Urinary bladder (tissue), 4 donors: ENCODE measurements around the gene ENTHD1. TPM values are rescaled to one million over a fixed set of nuclear protein-coding genes. Genes with fewer than 3 reads are reported as not detected.

Experiments
- DNase-seq: peaks from one replicate; pipeline ENCODE4 v3.0.0-alpha.2; 2015; ENCODE audit errors: extremely low spot score
- H3K27ac ChIP-seq: one replicate; pipeline ENCODE4 v1.5.1; 2013; ENCODE audit warnings: low read depth, mild to moderate bottlenecking, moderate library complexity
- H3K36me3 ChIP-seq: one replicate; pipeline ENCODE4 v1.6.1; 2013; ENCODE audit warnings: mild to moderate bottlenecking, moderate library complexity; ENCODE audit not compliant: insufficient read depth
- H3K4me1 ChIP-seq: one replicate; pipeline ENCODE4 v1.6.1; 2013; ENCODE audit warnings: mild to moderate bottlenecking, moderate library complexity; ENCODE audit not compliant: insufficient read depth
- H3K4me3 ChIP-seq: one replicate; pipeline ENCODE4 v1.5.1; 2013; ENCODE audit warnings: low read depth, low read length
- WGBS: extraction: QIAGEN DNeasy Blood & Tissue Kit; methylation state at CpG from one replicate; pipeline ENCODE4 v1.1.7; 2013; 5-methylcytosine and 5-hydroxymethylcytosine counted together
- polyA plus RNA-seq: library from polyadenylated mRNA; stranded (reverse); fragments of 200-250 nt; gene quantifications from one replicate; pipeline ENCODE4 v1.2.3, GENCODE V29; 2013
- total RNA-seq: library from RNA; depleted of rRNA; stranded (reverse); fragments of >200 nt; gene quantifications from one replicate; pipeline ENCODE4 v1.2.3, GENCODE V29; 2014
- donor health status: healthy with polysubstance abuse.
- donor health status: healthy.

ENTHD1 gene
- total and polyA plus RNA-seq, 2 donors, result not detected

DNA sequence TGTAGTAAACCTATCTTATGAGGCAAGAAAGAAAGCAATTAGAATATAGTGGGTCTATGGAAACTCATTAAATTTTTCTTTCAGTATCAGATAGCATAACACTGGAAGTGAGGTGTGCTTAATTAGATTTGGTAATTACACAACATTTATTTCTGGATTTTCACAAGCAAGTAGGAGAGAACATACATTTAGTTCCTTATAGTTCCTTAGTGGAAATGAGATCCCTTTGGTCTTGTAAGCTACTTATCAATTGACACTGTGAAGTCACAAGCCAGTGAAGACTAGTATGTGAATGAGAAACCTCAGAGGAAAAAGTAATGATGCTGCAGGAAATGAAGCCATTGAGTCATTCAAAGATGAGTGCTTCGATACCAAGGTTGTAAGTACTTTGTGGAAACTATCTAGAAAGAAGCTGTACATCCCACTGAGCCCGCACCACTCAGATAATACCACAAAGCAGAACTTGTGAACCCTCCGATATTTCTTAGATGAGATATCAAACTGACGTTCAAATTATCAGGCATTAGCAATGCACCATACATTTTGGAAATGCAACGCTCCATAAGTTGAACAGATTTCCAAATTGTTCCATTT is 53.5 kb downstream of the ENTHD1 start:
- 91% methylated on average over 5 of the region's 5 CpGs for WGBS
- Histone ChIP-seq H3K36me3 (no peaks in the 10 kb centered on the region), H3K27ac (no peak overlapping the region), H3K4me3 (no peak overlapping the region), H3K4me1 (no peaks in the 10 kb centered on the region)
- DNase-seq, result no peak

DNA sequence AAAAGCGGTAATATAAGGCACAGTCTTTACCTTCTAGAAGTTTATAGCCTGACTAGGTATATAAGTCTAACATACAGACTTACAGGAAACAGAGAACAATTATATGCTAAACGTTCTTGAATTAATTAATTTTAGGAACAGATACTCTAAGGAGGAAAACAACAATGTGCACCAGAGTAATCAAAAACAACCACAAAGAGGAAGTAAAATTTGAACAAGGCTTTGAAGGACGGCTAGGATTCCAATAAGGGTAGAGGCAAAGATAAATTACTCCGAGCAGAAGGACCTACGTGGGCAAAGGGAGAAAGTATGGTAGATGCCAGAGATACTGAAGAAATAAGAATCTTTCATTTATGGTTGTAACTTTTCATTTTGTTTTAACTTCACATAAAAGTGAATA is 54.4 kb downstream of the ENTHD1 start:
- DNase-seq, result no peak
- H3K27ac ChIP-seq, result no peak overlapping the region
- WGBS, result 68% methylated on average over 5 of the region's 5 CpGs

DNA sequence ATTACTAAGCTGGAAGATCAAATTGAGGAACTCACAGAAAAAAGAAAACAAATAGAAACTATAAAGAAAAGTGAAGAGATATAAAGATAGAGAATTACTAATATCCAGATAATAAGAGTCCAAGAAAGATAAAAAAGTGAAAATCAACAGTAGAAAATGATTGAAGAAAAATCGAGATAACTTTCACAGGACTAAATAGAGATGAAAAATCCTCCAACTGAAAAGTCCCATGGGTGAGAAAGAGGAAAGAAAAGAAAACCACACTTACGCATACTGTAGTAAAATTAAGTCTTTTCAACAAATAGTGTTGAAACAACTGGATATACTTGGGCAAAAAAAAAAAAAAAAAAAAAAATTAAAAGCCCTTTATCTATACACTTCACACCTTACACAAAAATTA is 60.0 kb downstream of the ENTHD1 start:
- Histone ChIP-seq H3K4me3 (no peak overlapping the region), H3K4me1 (no peaks in the 10 kb centered on the region), H3K27ac (no peak overlapping the region), H3K36me3 (no peaks in the 10 kb centered on the region)
- no peak for DNase-seq
- WGBS, result 85% methylated on average over 2 of the region's 2 CpGs

More for the DNA sequence above, 54.4 kb downstream of the ENTHD1 start:
- Histone ChIP-seq H3K4me3 (no peak overlapping the region), H3K4me1 (no peaks in the 10 kb centered on the region), H3K36me3 (no peaks in the 10 kb centered on the region)

DNA sequence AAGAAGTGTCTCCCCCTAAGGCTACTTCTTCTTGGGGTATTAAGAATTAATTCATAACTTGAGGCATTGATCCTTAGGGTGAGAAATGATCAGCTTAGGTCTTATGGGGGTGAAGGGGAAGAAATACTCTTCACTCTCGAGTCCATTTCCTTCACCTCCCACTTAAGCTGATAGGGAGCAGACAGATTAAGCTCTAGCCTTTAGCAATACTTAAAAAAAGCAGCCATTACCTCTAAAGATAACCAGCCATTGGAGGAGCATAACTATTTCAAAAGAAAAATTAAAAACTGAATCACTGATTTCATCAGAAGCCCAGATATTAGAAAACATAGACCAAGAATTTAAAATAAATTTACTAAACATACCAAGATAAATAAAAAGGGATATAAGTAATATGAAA is 60.5 kb downstream of the ENTHD1 start:
- DNase-seq, result no peak
- Histone ChIP-seq H3K27ac (no peak overlapping the region), H3K36me3 (no peaks in the 10 kb centered on the region), H3K4me3 (no peak overlapping the region), H3K4me1 (no peaks in the 10 kb centered on the region)
- WGBS, result 0% methylated on average over 1 of the region's 1 CpG

DNA sequence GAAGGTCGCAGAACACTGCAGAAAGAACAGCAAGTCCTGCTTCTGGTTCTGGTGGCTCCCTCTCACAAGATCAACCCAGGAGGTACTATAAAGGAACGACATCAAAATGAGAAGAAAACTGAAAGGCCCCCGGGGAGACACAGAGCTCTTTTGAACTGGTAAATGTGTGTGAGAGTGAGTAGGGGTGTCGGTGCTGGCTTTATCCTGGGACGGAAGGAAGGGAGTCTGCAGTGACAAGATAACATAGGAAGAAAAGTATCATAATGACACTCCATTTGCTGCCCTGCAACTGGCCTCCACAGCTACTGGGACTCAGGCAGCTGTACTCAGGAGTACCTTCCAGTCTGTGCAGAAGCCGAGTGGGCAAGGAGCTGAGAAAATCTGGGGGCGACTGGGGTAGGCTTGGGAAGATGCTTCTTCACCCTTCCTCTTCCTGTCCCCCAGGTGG is 60.9 kb downstream of the ENTHD1 start:
- Histone ChIP-seq H3K36me3 (no peaks in the 10 kb centered on the region), H3K4me1 (no peaks in the 10 kb centered on the region), H3K27ac (no peak overlapping the region), H3K4me3 (no peak overlapping the region)
- no peak for DNase-seq
- 48% methylated on average over 7 of the region's 7 CpGs for WGBS

DNA sequence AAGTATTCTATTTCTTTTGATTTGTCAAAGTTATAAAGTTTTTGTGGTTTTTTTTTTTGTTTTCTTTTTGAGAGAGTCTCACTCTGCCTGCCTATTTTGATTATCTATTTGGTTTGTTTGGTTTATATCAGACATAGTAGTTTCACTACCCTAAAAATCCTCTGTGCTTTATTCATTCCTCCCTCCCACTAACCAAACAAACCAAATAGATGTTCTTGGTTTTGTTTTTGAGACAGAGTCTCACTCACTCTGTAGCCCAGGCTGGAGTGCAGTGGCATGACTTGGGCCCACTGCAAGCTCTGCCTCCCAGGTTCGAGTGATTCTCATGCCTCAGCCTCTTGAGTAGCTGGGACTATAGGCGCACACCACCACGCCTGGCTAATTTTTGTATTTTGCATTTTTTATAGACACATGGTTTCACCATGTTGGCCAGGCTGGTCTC is 67.9 kb downstream of the ENTHD1 start:
- DNase-seq, result no peak
- Histone ChIP-seq H3K36me3 (no peaks in the 10 kb centered on the region), H3K4me3 (no peak overlapping the region), H3K27ac (no peak overlapping the region), H3K4me1 (no peaks in the 10 kb centered on the region)
- 88% methylated on average over 3 of the region's 3 CpGs for WGBS

DNA sequence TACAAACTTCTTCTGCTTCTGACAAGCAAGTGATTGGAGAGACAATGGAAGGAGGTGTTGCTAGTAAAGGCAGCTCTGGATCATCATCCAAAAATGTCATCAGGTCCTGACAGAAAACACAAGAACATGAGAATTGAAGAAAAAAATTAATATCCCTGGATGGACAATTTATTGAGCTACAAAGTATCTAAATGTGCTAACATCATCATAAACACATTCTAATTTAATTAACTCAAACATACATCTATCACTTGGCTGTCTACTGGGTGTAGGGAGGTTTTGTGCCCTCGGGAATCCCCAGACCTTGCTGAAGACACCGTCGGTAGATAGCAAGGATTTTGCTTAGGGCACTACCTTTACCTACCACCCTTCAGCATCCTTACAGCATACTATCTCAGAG is 72.6 kb downstream of the ENTHD1 start:
- no peak overlapping the region for H3K27ac ChIP-seq
- no peak for DNase-seq
- H3K4me3 ChIP-seq, result no peak overlapping the region

DNA sequence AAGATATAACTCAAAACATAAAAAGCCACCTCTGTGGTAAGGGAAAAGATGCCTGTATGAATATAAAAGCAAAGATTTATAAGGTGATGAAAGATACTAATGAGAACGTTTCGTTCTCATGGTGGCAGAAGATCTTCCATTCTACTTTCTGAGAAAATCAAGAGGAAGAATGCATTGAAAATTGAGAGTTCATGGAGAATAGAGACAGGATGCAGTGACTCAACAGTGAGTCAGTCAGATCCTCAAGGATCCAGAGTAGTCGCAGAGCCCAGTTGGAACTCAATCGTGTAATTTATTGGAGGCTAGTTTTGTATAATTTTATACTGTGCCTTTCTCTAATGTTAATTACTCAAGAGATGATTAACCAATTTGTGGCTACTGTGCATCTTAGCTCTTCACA is 73.3 kb downstream of the ENTHD1 start:
- no peak overlapping the region for H3K4me3 ChIP-seq
- H3K27ac ChIP-seq, result no peak overlapping the region
- H3K4me1 ChIP-seq, result no peaks in the 10 kb centered on the region
- H3K36me3 ChIP-seq, result no peaks in the 10 kb centered on the region
- WGBS, result 54% methylated on average over 4 of the region's 4 CpGs
- no peak for DNase-seq

More for the DNA sequence above, 72.6 kb downstream of the ENTHD1 start:
- 76% methylated on average over 3 of the region's 3 CpGs for WGBS
- no peaks in the 10 kb centered on the region for H3K4me1 ChIP-seq
- H3K36me3 ChIP-seq, result no peaks in the 10 kb centered on the region

DNA sequence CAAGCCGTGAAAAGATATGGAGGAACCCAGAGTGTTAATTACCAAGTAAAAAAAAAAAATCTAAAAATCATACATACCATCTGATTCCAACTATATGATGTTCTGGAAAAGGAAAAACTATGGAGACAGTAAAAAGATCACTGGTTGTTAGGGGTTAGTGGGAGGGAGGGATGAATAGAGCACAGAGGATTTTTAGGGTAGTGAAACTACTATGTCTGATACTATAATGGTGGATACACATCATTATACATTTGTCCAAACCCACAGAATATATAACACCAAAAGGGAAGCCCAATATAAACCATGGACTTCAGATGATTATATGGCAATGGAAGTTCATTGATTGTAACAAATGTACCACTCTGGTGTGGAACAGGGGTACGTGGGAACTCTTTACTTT is 74.1 kb downstream of the ENTHD1 start:
- DNase-seq, result no peak
- no peak overlapping the region for H3K27ac ChIP-seq
- H3K4me3 ChIP-seq, result no peak overlapping the region
- no peaks in the 10 kb centered on the region for H3K4me1 ChIP-seq
- WGBS, result 82% methylated on average over 2 of the region's 2 CpGs
- H3K36me3 ChIP-seq, result no peaks in the 10 kb centered on the region

DNA sequence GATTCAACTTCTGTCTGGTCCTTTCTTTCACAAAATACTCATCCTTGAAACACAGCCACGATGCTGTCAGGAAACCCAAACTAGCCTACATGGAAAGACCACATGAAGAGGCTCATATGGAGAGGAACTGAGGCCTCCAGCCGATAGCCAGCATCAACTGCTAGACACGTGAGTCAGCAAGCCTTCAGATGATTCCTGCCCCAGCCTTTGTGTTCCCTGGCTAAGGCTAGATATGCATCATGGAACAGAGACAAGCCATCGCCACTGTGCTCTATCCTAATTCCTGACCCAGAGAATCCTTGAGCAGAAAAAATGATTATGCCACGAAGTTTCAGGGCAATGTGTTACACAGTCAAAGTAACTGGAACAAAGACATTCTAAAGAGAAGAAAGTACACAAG is 75.5 kb downstream of the ENTHD1 start:
- no peak overlapping the region for H3K27ac ChIP-seq
- DNase-seq, result no peak
- H3K4me1 ChIP-seq, result no peaks in the 10 kb centered on the region
- H3K36me3 ChIP-seq, result no peaks in the 10 kb centered on the region
- no peak overlapping the region for H3K4me3 ChIP-seq
- 50% methylated on average over 5 of the region's 5 CpGs for WGBS

DNA sequence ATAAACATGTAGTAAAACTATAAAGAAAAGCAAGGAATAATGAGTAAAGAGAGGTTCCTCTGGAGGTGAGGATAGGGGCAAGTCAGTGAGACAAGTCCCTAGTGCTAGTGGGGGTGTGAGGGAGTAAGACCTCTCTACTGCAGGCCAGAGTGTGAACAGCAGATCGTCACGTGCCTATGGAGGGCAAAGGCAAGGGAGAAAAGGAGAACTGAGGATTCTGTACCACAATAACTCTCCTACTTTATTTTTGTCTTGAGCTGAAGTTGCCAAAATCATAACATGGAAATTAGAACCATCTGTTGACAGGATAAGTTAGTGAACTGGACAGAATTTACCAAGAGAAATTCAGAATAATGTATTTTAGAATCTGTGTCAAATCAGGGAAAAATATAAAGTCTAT is 77.6 kb downstream of the ENTHD1 start:
- no peak for DNase-seq
- WGBS, result 36% methylated on average over 2 of the region's 2 CpGs
- Histone ChIP-seq H3K4me3 (no peak overlapping the region), H3K27ac (no peak overlapping the region), H3K4me1 (no peaks in the 10 kb centered on the region), H3K36me3 (no peaks in the 10 kb centered on the region)

DNA sequence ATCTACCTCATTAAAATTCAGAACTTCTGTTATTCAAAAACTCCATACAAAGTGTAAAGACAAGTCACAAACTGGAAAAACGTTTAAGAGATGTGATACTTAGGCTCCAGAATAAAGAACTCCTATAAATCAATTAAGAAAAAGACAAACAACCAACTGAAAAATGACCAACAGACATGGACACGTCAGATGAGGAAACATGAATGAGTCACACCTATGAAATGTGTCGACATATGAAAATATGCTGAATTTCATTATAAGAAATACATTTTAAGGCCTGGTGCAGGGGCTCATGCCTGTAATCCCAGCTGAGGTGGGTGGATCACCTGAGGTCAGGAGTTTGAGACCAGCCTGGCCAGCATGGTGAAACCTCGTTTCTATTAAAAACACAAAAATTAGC is 78.7 kb downstream of the ENTHD1 start:
- DNase-seq, result no peak
- Histone ChIP-seq H3K27ac (no peak overlapping the region), H3K4me1 (no peaks in the 10 kb centered on the region), H3K4me3 (no peak overlapping the region), H3K36me3 (no peaks in the 10 kb centered on the region)
- WGBS, result 70% methylated on average over 4 of the region's 4 CpGs

DNA sequence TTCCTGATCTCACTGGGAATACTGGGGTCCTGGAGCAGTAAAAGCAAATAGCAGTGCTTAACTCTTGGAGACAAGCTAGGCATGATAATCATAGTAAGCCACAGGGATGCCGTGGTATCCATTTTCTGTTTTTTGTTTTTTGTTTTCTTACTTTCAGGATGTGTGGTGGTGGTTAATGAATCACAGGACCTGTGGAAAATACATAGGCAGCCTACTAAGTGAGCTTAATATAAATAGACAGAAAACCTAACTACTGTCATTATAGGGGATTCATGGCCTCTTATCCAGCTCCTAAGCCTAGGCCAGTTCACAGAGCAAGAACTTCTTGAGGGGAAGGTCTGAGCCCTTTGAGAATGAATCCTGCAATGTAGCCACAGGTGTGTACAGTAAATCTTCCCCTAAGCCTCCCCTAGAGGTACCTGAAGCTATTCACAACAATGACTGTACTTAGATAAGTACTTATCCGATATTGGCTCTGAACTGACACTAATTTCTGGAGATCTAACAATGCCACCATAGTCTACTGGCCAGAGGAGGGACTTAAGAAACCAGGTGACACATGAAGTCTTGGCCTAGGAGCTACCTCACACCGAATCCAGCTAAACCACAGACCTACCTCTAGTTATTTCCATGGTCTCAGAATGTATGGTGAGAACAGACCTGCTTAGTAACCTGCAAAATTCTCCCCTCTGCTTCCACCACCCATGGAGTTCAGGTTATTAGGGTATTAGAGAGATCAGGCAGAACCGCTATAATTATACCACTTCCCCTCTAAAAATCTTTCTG is 83.6 kb downstream of the ENTHD1 start:
- Histone ChIP-seq H3K4me3 (no peak overlapping the region), H3K36me3 (no peaks in the 10 kb centered on the region), H3K27ac (no peak overlapping the region), H3K4me1 (no peaks in the 10 kb centered on the region)
- 66% methylated on average over 4 of the region's 4 CpGs for WGBS
- no peak for DNase-seq

DNA sequence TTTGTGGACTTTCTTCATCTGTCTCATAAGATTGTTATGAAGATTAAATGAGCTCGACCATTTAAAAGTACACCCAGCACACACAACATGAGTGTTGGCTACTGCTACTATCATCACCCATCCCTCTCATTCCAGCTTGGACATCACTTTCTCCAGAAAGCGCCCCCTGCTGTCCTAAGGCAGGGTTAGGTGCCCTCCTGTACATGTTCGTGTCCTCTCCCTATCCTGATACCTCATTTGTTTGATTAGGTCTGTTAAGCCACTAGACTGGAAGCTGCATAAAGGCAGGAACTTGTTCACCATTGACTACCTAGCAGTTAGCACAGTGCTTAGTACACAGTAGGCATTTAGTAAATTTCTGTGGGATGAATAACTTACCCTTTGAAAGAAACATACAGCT is 85.5 kb downstream of the ENTHD1 start:
- WGBS, result 28% methylated on average over 3 of the region's 3 CpGs
- no peak for DNase-seq
- Histone ChIP-seq H3K4me1 (no peaks in the 10 kb centered on the region), H3K36me3 (no peaks in the 10 kb centered on the region), H3K4me3 (no peak overlapping the region), H3K27ac (no peak overlapping the region)
